GM18511 (cell line): ENCODE measurements around the gene BUB3.

Experiments
- ATAC-seq: cut with Tn5 transposase; IDR thresholded peaks from one replicate; pipeline ENCODE4 v1.9.1; 2021; ENCODE audit warnings: mild to moderate bottlenecking, moderate library complexity; ENCODE audit not compliant: unreplicated experiment

Gene BUB3

GRCh38 chr10:123202506-123202905 is 48.3 kb downstream of the BUB3 start:
- no peak for ATAC-seq

GRCh38 chr10:123203393-123204126 is 49.4 kb downstream of the BUB3 start:
- no peak for ATAC-seq

GRCh38 chr10:123204127-123204461 is 49.9 kb downstream of the BUB3 start:
- no peak for ATAC-seq

GRCh38 chr10:123205041-123205440 is 50.8 kb downstream of the BUB3 start:
- no peak for ATAC-seq

- no peak for ATAC-seq
Observed at GRCh38 chr10:123212063-123212462, 57.9 kb downstream of the BUB3 start.

- ATAC-seq, result no peak
Observed at GRCh38 chr10:123212640-123213039, 58.4 kb downstream of the BUB3 start.

GRCh38 chr10:123213192-123213591 is 59.0 kb downstream of the BUB3 start:
- no peak for ATAC-seq
